Subcutaneous adipose tissue (tissue), 4 donors: ENCODE measurements around the gene NWD2. TPM values are rescaled to one million over a fixed set of nuclear protein-coding genes. Genes with fewer than 3 reads are reported as not detected.

Experiments used
- CTCF ChIP-seq: fragments of 450-650 bp; IDR thresholded peaks from one replicate; pipeline ENCODE4 v1.5.1; 2016; ENCODE audit warnings: low read depth, mild to moderate bottlenecking, control low read depth, antibody characterized with exemption, moderate library complexity
- total RNA-seq, 4 donors: library from RNA; depleted of rRNA; stranded (reverse); fragments of >200 nt; gene quantifications; one replicate each; pipeline ENCODE4 v1.1.0, GENCODE V29; 2016

Gene NWD2
- total RNA-seq, 4 donors from 2014 or later: 0.22 to 20.2 (median 2.0) TPM

DNA sequence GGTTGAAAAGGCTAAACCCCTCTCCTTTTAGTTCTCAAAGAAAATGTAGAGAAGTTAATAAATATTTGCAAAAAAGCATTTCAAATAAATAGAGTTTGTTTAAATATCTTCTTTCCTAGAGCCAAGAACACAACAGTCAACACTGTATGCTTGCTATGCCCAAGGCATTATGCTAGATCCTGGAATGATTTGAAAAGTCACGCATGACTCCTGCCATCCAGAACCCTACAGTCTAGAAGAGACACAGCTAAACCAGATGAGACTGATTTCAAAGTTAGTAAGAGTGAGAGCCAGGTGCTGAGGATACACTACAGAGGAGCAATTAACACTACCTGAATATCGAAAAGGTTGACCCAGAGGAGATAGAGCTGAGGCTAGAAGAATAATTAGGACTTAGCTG, 205.8 kb downstream of the NWD2 start:
- TF ChIP-seq CTCF: no peak

DNA sequence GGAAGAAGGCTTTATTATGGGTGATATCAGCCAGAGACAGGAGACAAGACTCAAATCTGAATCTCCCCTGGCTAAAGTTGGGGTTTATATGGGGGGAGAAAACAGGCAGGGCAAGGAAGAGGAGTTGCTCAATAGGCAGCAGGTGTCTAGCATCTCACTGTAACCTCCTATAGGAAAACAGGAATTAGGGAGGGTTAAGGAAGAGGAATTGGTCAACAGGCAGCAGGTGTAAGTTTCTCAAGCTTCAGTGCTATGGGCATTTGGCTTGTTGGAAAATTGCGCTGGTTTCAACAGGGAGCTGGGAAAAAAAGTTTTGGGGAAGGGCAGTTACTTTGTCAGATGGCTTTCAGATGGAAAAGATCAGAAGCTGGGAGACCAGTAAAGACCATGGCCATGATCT, 206.4 kb downstream of the NWD2 start:
- no peak for TF ChIP-seq CTCF

GRCh38 chr4:37451656-37452055, 207.1 kb downstream of the NWD2 start:
- TF ChIP-seq CTCF: no peak

- no peak for TF ChIP-seq CTCF
Observed at GRCh38 chr4:37452952-37453280, 208.4 kb downstream of the NWD2 start.

DNA sequence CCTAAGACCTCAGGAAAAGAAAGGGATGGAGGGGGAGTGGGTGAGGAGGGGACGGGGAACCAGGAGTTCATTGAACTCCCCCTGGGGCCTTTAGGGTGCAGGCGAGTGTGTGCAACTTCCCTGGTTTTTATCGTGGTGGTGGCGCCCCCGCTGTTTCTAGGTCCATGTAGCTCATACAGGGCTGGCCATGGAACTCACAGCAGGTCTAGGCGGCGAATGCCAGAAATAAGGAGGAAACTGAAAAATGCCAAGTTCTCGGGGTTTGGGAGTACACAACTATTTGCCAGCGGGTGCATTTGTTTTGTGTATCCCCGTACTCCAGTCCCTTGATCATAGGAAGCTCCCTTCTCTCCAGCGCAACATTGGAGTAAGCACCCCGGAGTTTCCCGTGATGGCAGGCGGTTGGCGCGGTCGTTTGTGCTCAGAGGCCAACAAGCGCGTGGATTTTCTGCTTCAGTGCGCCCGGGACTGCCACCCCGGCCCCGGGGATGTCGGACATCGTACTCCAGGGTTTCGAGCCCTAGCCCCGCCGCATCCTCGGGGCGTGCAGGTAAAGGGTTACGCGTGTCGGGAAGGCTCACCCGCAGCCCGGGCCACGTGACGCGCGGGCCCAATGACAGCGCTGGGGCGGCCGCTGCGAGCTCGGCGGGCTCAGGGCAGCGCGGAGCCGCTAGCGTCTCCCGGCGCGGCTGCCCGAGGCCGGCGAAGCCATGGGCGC, 208.9 kb downstream of the NWD2 start:
- TF ChIP-seq CTCF: no peak

DNA sequence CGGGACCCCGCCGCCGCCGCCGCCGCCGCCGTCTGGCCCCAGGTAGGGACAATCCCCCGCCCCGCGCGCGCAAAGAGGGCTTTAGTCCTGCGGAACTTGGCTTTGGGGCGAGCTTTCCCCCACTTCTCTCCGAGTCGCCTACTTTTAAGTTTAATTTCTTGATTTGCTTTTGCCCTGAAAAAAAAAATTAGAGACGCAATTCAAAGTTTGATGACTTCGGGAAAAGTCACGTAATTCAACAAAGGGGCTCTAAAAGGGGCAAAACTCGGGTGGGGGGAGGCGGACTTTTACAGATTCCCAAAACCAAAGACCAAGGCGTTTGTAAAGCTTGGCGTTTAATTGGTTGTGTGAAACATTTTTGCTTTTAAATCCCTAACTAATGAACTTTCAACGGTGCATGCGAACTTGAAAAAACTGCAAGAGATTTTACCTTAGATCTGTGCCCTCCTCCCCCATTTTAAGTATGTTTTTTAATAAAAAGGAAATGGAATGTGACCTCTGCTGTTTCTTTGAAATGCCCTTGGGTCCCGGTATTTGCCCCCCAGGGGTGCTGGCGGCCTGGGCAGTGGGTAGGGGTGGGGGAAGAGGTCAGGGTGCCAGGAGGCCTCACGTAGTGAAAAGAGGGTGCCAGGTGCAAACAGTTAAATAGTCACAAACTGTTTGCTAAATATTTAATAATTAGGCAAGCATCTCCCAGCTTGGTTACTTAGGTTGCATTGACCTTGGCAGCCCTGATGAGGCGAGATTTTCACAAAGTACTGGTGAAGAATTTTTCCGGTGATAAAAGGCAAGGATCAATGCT, 209.7 kb downstream of the NWD2 start:
- TF ChIP-seq CTCF: no peak

- TF ChIP-seq CTCF: no peak
Observed at GRCh38 chr4:37455301-37456131, 211.0 kb downstream of the NWD2 start.
